Skeletal muscle tissue (tissue), 4 donors: ENCODE results near the gene KRT31. TPM values are rescaled to one million over a fixed set of nuclear protein-coding genes. Genes with fewer than 3 reads are reported as not detected.

Experiments used
- H3K27ac ChIP-seq: one replicate; pipeline ENCODE4 v1.7.0; 2013; ENCODE audit warnings: mild to moderate bottlenecking, low read depth, low read length, inconsistent platforms
- H3K27me3 ChIP-seq, 3 donors: one replicate each; pipeline ENCODE4 v1.7.0; 2013; ENCODE audit warnings: low read length in 3 of 3; ENCODE audit not compliant: control insufficient read depth in 3 of 3, insufficient read depth in 3 of 3
- H3K36me3 ChIP-seq, 3 donors: one replicate each; pipeline ENCODE4 v1.7.0; 2013; ENCODE audit warnings: low read length in 3 of 3; ENCODE audit not compliant: control insufficient read depth in 3 of 3, insufficient read depth in 3 of 3
- H3K4me1 ChIP-seq, 3 donors: one replicate each; pipeline ENCODE4 v1.7.0; 2013; ENCODE audit warnings: low read length in 3 of 3, mild to moderate bottlenecking in 3 of 3; ENCODE audit not compliant: control insufficient read depth in 3 of 3, insufficient read depth in 3 of 3
- H3K4me3 ChIP-seq, 3 donors: one replicate each; pipeline ENCODE4 v1.7.0; 2013; ENCODE audit warnings: low read length in 3 of 3
- H3K9ac ChIP-seq, 3 donors: one replicate each; pipeline ENCODE4 v1.7.0; 2013; ENCODE audit warnings: low read length in 3 of 3, mild to moderate bottlenecking in 3 of 3, moderate library complexity in 2 of 3, low read depth in 1 of 3
- H3K9me3 ChIP-seq, 3 donors: one replicate each; pipeline ENCODE4 v1.7.0; 2013; ENCODE audit warnings: low read length in 3 of 3; ENCODE audit not compliant: control insufficient read depth in 3 of 3
- total RNA-seq: library from RNA; depleted of rRNA; stranded (reverse); fragments of >200 nt; gene quantifications from one replicate; pipeline ENCODE4 v1.2.3, GENCODE V29; 2014
- donor health status: Osteomylitis.

KRT31 gene
- total RNA-seq = 3.1 TPM

- Histone ChIP-seq H3K9ac (peak within 1 kb of the TSS in 1 of 3 donors; percentile 64), H3K36me3 (no peaks in the 10 kb centered on the region), H3K27ac (no peak within 1 kb of the TSS), H3K27me3 (no peaks in the 10 kb centered on the region), H3K4me3 (peak within 1 kb of the TSS; percentile 17 to 52 (median 21)), H3K4me1 (peaks cover 6 to 18% (median 16%) of the 10 kb centered on the region in 3 donors), H3K9me3 (no peaks in the 10 kb centered on the region)
Observed at GRCh38 chr17:41396996-41397660, at the start of gene KRT31. Gene KRT31 (minus strand): TSS chr17:41397608. CDS start chr17:41397539, 69 bp downstream.

GRCh38 chr17:41446806-41447205 lies 49.4 kb upstream of the KRT31 start:
- no peak overlapping the region for H3K4me3 ChIP-seq

GRCh38 chr17:41444640-41445039 lies 47.2 kb upstream of the KRT31 start:
- Histone ChIP-seq H3K27me3 (peaks cover 3 to 24% (median 10%) of the 10 kb centered on the region in 3 donors), H3K4me1 (no peaks in the 10 kb centered on the region), H3K9me3 (no peaks in the 10 kb centered on the region), H3K27ac (no peak overlapping the region), H3K9ac (no peak overlapping the region), H3K4me3 (no peak overlapping the region), H3K36me3 (no peaks in the 10 kb centered on the region)

More at GRCh38 chr17:41446806-41447205, 49.4 kb upstream of the KRT31 start:
- H3K9ac ChIP-seq = no peak overlapping the region
- no peaks in the 10 kb centered on the region for H3K4me1 ChIP-seq
- H3K36me3 ChIP-seq = no peaks in the 10 kb centered on the region
- no peaks in the 10 kb centered on the region for H3K9me3 ChIP-seq
- peaks cover 0 to 16% (median 10%) of the 10 kb centered on the region in 3 donors for H3K27me3 ChIP-seq
- no peak overlapping the region for H3K27ac ChIP-seq

- H3K4me3 ChIP-seq = no peak overlapping the region
- no peaks in the 10 kb centered on the region for H3K4me1 ChIP-seq
- H3K27me3 ChIP-seq = peaks cover 3 to 24% (median 10%) of the 10 kb centered on the region in 3 donors
- H3K36me3 ChIP-seq = no peaks in the 10 kb centered on the region
- no peaks in the 10 kb centered on the region for H3K9me3 ChIP-seq
- no peak overlapping the region for H3K9ac ChIP-seq
- H3K27ac ChIP-seq = no peak overlapping the region
Observed at GRCh38 chr17:41444186-41444585, 46.8 kb upstream of the KRT31 start.

GRCh38 chr17:41442739-41443138 lies 45.3 kb upstream of the KRT31 start:
- Histone ChIP-seq H3K9ac (no peak overlapping the region), H3K27me3 (peaks cover 3 to 13% (median 5%) of the 10 kb centered on the region in 3 donors), H3K9me3 (no peaks in the 10 kb centered on the region), H3K4me1 (no peaks in the 10 kb centered on the region), H3K27ac (no peak overlapping the region), H3K4me3 (no peak overlapping the region), H3K36me3 (no peaks in the 10 kb centered on the region)

GRCh38 chr17:41440531-41441033 lies 43.2 kb upstream of the KRT31 start, which contains the start of gene KRT38:
Gene KRT38 (minus strand): TSS chr17:41440983. CDS start chr17:41440921, 62 bp downstream.
- Histone ChIP-seq H3K27me3 (peaks cover 3 to 11% (median 3%) of the 10 kb centered on the region in 3 donors), H3K36me3 (no peaks in the 10 kb centered on the region)

GRCh38 chr17:41439375-41439774 lies 42.0 kb upstream of the KRT31 start:
- H3K4me3 ChIP-seq = no peak overlapping the region
- no peaks in the 10 kb centered on the region for H3K4me1 ChIP-seq
- no peaks in the 10 kb centered on the region for H3K36me3 ChIP-seq
- no peak overlapping the region for H3K9ac ChIP-seq
- H3K9me3 ChIP-seq = no peaks in the 10 kb centered on the region
- H3K27me3 ChIP-seq = peaks cover 3 to 11% (median 3%) of the 10 kb centered on the region in 3 donors
- H3K27ac ChIP-seq = no peak overlapping the region

More at GRCh38 chr17:41440531-41441033, 43.2 kb upstream of the KRT31 start, which contains the start of gene KRT38:
- H3K9ac ChIP-seq = no peak within 1 kb of the TSS
- H3K4me3 ChIP-seq = no peak within 1 kb of the TSS
- no peak within 1 kb of the TSS for H3K27ac ChIP-seq
- no peaks in the 10 kb centered on the region for H3K9me3 ChIP-seq
- H3K4me1 ChIP-seq = no peaks in the 10 kb centered on the region

GRCh38 chr17:41437769-41438168 lies 40.4 kb upstream of the KRT31 start:
- H3K27ac ChIP-seq = no peak overlapping the region
- no peak overlapping the region for H3K4me3 ChIP-seq
- H3K9ac ChIP-seq = no peak overlapping the region
- H3K4me1 ChIP-seq = no peaks in the 10 kb centered on the region
- H3K36me3 ChIP-seq = no peaks in the 10 kb centered on the region
- no peaks in the 10 kb centered on the region for H3K9me3 ChIP-seq
- H3K27me3 ChIP-seq = peaks cover 0 to 11% (median 3%) of the 10 kb centered on the region in 3 donors

GRCh38 chr17:41437254-41437653 lies 39.8 kb upstream of the KRT31 start:
- H3K9ac ChIP-seq = no peak overlapping the region
- no peaks in the 10 kb centered on the region for H3K9me3 ChIP-seq
- H3K36me3 ChIP-seq = no peaks in the 10 kb centered on the region
- no peak overlapping the region for H3K4me3 ChIP-seq
- H3K27me3 ChIP-seq = peaks cover 0 to 11% (median 3%) of the 10 kb centered on the region in 3 donors
- no peak overlapping the region for H3K27ac ChIP-seq
- H3K4me1 ChIP-seq = no peaks in the 10 kb centered on the region

- Histone ChIP-seq H3K36me3 (no peaks in the 10 kb centered on the region), H3K9me3 (no peaks in the 10 kb centered on the region), H3K4me1 (no peaks in the 10 kb centered on the region), H3K4me3 (no peak overlapping the region), H3K27me3 (peaks cover 0 to 3% (median 0%) of the 10 kb centered on the region in 3 donors), H3K9ac (no peak overlapping the region), H3K27ac (no peak overlapping the region)
Observed at GRCh38 chr17:41434415-41434814, 37.0 kb upstream of the KRT31 start.
